ENCODE results near the gene PLA2G12B. TPM values are rescaled to one million over a fixed set of nuclear protein-coding genes. Genes with fewer than 3 reads are reported as not detected.
"Not testable (repeated sequence)": the region's sequence is repeated elsewhere in the genome, so short reads cannot be mapped to it uniquely, and the experiment has no call there.

The PLA2G12B gene, protein sequence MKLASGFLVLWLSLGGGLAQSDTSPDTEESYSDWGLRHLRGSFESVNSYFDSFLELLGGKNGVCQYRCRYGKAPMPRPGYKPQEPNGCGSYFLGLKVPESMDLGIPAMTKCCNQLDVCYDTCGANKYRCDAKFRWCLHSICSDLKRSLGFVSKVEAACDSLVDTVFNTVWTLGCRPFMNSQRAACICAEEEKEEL
- polyA plus RNA-seq (2013, experiment 1 of 2; ENCODE audit: insufficient read length): not detected
- not detected for polyA plus RNA-seq (2013, experiment 2 of 2; ENCODE audit: insufficient read length)

DNA sequence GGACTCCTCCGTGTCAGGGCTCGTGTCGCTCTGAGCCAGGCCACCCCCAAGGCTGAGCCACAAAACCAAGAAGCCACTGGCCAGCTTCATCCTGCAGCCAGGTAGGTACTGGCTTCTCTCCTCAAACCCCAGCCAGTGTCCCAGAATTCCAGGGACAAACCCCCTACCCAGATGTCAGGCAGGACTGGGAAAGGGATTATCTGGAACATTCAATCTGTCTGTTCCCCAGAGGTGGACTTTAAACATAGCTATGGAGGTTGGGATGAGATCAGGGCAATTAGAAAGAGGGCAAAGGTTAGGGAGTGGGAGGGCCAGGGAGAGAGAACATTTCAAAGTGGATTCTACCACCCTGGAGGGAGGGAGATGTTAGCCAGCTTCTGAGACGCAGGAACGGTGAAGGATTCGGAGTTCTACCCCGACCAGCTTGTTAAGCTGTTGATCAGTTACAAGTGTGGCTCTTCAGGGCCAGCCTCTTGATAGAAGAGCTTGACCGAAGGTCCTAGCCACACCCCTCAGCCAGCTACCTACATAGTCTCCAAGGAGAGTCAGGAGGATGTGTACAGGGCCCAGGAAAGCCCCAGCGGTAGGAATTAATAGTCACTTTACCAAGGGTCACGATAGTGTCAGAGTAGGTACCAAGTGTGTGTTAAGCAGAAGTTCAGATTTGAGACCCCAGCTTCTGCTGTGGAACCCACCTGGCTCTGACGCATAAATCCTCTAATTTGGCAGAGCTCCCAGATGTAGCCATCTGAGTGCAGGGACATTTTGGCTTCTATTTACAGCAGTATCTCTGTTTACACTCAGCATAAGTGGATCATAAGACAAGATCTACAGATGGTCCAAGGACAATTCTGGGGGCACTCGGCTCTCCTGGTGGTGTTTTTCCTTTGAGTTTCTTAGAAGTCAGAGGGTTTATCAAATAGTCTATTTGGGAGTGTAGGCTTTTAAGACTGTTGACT, at the start of gene PLA2G12B:
Gene PLA2G12B (minus strand): TSS at position 211 of the 959 bp plus-strand sequence. CDS start 121 bp downstream, at position 90.
- DNase-seq: no peak

DNA sequence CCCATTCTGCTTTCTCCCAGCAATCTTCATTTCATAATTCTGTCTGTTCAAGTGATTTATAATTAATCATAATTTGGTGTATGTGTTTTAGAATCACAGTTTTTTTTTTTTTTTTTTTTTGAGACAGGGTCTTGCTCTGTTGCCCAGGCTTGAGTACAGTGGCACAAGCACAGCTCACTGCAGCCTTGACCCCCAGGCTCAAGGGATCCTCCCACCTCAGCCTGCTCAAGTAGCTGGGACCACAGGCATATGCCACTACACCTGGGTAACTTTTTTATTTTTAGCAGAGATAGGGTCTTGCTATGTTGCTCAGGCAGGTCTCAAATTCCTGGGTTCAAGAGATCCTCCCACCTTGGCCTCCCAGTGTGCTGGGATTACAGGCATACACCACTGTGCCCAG, 49.2 kb upstream of the PLA2G12B start:
- DNase-seq: no peak

DNA sequence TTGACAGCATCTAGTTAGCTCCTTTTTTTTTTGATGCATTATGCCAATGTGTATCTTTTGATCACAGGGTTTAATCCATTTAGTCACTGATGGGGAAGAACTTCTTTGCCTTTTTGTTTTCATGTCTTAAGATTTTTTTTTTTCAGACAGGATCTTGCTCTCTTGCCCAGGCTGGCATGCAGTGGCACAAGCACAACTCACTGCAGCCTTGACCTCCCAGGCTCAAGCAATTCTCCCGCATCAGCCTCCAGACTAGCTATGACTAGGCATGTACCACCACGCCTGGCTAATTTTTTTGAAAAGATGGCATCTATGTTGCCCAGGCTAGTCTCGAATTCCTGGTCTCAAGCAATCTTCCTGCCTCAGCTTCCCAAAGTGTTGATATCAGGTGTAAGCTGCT, 46.4 kb upstream of the PLA2G12B start:
- DNase-seq: no peak

DNA sequence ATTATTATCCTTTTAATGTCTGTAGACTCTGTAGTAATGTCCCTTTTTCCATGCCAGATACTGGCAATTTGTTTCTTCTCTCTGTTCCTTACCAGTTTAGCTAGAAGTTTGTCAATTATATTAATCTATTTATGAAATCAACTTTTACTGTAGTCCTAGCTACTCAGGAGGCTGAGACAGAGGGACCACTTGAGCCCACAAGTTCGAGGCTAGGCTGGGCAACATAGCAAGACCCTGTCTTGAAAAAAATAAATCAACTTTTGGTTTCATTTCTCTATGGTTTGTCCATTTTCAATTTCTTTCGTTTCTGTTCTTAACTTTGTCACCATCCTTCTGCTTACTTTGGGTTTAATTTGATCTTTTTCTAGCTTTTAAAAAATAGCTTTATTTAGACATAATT, 42.5 kb upstream of the PLA2G12B start:
- no peak for DNase-seq

DNA sequence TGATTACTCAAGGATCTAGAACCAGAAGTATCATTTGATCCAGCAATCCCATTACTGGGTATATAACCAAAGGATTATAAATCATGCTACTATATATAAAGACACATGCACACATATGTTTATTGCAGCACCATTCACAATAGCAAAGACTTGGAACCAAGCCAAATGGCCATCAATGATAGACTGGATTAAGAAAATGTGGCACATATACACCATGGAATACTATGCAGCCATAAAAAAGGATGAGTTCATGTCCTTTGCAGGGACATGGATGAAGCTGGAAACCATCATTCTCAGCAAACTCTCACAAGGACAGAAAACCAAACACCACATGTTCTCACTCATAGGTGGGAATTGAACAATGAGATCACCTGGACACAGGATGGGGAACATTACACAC, 40.9 kb upstream of the PLA2G12B start:
- not testable (repeated sequence) for DNase-seq

DNA sequence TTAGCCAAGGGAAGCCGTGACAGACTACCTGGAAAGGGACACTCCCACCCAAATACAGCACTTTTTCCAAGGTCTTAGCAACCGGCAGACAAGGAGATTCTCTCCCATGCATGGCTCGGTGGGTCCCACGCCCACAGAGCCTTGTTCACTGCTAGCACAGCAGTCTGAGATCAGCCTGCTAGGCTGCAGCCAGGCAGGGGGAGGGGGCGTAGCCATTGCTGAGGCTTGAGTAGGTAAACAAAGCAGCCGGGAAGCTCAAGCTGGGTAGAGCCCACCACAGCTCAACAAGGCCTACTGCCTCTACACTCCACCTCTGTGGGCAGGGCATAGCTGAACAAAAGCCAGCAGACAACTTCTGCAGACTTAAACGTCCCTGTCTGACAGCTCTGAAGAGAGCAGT, 35.2 kb upstream of the PLA2G12B start:
- not testable (repeated sequence) for DNase-seq

DNA sequence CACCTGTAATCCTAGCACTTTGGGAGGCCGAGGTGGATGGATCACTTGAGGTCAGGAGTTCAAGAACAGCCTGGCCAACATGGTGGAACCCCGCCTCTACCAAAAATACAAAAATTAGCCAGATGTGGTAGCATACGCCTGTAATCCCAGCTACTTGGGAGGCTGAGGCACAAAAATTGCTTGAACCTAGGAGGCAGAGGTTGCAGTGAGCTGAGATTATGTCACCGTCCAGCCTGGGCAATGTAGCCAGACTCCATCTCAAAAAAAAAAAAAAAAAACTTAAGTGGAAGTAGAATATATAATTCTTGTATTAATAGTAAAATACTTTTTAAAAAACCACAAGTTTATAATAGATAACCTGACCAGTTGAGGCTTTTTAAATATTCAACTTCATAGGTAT, 30.0 kb upstream of the PLA2G12B start:
- DNase-seq: not testable (repeated sequence)

DNA sequence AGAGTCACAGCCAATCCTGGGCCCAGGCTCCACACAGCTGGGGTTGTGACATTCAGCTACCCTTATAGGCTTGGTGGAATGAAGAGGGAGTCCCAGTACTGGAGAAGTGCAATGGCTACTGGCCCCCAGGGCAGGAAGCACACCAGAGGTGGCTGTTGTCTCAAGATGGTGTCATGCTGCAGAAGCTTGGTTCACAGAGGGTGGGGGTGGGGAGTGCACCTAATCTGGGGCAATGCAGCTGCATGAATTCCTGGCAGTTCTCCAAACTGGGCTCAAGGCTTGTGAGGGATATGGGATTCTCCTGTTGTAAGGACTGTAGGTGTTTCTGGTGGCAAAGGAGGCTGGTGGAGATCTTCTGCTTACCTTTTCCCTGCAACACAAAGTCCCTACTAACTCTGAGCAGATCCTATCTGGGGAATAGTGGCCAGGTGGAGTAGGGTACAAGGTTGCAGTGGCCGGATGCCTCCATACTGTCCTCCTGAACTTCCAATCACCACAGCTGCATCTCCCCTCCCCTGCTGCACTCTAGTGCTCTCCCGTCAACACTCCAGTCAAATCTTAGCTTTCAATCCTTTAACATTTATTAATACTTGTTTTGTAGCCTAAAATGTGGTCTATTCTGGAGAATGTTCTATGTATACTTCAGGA, 27.4 kb upstream of the PLA2G12B start:
- peak; percentile 30 for DNase-seq

DNA sequence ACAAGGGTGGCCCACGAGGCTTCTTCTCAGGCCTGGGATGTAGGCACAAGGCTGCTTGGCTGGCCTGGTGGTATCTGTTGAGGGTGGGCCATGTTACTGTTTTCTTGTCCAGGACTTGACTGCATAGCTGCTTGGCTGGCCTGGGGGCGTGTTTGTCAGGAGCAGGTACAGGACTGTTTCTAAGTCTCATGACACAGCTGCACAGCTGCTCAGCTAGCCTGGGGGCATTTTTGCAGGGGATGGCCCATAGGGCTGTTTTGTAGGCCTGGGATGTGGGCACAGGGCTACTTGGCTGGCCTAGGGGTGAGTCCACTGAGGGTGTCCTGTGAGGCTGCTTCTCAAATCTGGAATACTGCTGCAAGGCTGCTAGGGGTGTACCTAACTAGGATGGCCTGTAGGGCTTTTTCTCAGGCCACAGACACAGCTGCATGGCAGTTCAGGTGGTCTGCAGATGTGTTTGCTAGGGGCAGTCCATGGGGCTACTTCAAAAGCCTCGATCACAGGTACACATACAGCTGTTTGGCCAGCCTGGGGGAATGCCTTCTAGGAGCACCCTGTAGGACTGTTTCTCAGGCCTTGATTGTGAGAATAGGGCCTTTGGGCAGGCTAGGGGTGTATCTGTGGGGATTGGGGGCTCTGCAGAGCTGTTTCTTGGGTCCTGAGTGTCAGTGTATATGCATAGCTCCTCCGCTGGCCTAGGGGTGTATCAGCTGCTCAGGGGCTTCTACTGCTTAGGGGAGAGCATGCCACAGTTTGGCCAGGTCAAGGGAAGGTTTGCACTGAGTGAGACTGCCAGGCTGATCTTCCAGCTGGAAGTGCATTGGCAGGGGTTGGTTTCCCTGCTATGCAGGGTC, 26.6 kb upstream of the PLA2G12B start:
- no peak for DNase-seq

DNA sequence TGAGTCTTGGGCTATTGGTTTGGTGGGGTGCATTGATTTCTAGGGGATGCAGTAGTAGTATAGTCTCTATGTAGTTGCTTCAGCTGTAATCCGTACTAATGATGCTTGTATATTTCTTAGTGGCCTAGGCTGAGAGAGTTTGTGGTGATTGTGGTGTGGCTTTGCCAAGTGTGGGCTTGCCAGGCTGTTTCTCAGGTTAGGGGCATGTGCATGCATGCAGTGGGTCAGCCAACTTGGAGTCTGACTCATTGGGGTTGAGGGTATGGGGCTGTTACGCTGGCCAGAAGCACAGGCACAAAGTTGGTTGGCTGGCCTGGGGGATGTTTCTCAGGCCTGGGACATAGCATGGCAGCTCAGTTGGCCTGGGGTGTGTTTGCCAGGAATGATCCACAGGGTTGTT, 25.7 kb upstream of the PLA2G12B start:
- no peak for DNase-seq

DNA sequence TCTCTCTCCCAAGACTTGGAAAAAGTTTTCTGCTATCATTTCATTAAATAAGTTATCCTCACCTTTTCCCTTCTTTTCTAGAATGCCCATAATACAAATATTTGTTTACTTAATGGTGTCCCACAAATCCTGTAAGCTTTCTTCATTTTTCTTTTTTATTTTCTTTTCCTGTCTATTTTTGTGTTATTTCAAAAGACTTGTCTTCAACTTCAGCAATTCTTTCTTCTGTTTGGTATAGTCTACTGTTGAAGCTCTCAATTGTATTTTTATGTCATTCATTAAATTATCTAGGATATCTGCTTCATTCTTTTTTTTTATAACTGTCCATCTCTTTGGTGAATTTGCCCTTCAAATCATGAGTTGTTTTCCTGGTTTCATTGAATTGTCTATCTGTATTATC, 25.1 kb upstream of the PLA2G12B start:
- no peak for DNase-seq

DNA sequence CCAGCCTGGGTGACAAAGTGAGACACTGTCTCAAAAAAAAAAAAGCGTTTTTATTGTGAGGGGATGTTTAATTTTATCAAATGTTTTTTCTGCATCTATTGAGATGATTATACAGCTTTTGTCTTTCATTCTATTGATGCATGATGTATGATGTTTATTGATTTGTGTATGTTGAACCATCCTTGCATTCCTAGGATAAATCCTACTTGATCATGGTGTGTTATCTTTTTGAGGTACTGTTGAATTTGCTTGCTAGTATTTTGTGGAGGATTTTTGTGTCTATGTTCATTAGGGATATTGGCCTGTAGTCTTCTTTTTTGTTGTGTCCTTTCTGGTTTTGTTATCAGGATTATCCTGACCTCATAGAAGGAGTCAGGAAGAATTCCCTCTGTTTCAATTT, 22.3 kb upstream of the PLA2G12B start:
- no peak for DNase-seq

DNA sequence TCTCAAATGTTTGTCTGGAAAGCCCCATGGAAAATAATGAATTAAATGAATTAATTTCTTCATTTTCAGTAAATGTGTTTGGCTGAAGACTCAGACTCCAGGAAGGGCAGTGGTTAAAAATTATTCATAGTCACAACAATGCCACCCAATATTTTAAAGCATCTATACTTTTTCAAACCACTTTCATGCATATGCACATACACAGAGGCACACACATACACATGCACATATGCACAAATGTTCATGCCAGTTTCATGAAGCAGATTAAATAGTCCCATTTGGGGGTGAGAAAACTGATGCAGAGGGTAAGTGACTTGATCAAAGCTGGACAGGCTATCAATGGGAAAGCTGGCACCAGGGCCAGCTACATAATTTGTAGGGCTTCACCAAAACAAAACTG, 1.4 kb upstream of the PLA2G12B start:
- no peak for DNase-seq

DNA sequence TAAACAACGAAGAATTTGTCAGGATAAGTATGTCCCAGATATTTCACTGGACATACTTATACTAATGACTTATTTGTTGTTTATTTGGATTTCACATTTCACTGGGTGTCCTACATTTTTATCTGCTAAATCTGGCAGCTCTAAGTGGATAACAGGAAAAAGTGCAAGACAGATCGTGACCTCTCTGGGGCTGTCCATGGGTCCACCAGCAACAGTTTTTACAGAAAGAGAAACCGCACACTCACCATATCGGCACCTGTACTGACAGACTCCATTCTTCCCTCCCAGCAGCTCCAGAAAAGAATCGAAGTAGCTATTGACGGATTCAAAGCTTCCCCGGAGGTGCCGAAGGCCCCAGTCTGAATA, 393 bp downstream of the PLA2G12B start:
- DNase-seq: no peak

DNA sequence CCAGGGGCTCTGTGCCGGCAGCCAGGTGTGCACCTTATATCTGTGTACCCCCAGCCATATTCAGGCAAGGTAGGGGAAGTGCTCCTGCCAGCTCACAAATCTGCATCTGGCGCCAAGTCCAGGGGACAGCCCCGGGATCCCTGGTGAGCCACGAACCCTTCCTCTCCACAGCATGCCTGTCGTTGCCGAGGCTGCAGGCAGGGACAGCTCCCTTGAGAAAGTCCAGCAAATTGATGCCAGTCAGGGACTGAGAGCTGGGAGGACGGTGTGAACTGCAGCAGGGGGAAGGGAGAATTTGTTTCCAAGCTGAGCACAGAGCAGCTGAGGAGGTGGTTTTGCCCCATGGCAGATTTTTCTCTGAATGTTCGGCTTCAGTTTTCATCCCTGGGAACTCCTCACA, 919 bp downstream of the PLA2G12B start:
- peak; percentile 3 for DNase-seq

DNA sequence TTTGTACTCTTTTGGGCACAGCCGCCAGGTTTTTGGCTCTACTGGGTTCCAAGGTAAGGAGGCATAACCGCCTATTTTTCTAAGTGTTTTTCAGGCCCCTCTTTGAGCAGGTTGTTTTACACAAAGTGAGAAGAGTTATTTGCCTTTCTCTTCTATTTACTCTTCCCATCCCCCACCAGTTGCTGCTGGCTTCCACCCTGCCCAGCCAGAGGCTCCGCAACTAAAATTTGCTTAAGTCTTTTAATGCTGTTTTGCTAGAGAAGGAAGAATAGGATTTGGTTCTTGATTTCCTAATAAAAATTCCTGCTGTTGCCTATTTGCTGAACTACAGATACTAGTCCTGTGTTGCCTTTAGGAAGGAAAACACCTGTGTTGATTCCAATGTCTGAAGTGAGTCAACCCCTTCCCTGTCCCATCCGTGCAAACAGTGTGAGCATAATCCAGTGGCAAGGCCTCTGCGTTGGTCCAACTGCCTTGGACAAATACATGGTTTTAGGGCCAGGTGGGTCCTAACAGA, 1.9 kb downstream of the PLA2G12B start:
- DNase-seq: no peak

DNA sequence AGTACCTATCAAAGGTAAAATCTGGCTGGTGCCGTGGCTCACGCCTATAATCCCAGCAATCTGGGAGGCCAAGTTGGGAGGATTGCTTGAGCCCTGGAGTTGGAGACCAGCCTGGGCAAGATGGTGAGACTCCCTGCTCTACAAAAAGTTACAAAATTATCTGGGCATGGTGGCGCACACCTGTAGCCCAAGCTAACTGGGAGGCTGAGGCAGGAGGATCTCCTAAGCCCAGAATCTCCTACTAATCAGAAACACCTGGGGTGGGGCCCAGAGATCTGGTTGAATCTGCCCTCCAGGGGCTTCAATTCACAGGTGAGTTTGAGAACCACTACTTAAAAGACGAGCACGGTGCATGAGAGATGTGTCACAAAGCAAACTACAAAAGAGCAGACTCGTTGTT, 2.4 kb downstream of the PLA2G12B start:
- no peak for DNase-seq

DNA sequence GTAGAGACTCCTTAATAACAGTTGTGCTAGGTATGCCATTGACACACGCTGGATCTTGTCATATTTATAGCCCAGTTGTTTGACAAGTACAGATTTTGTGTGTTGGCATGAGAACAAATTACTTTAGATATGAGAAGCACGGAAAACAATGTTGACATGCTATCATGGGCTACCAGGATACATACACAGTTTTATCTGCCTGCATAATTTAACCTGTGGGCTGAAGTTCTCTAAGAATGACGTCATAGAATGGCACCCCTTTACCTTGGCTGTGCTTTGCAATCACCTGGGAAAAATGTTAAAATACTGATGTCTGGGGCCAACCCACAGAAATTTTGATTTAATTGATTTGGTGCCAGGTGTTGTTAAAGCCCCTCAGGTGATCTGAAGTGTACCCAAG, 2.8 kb downstream of the PLA2G12B start:
- DNase-seq: no peak

DNA sequence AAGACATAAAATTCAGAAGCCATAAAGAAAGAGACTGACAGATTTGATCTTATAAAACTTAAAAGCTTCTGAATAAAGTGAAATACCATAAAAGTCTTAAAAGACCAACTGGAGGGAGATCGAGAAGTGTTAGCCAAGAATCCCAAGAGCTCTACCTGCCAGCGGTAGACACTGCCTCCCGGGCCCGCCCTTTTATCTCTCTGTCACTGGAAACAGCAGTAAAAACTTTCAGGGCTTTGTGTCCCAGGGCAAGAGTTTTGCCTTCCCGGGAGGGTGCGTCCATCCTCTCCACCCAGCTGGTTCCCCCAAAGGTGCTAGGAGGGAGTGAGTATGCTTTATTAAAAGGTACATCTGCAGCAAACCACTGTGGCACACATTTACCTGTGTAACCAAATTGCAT, 5.8 kb downstream of the PLA2G12B start:
- DNase-seq: no peak

DNA sequence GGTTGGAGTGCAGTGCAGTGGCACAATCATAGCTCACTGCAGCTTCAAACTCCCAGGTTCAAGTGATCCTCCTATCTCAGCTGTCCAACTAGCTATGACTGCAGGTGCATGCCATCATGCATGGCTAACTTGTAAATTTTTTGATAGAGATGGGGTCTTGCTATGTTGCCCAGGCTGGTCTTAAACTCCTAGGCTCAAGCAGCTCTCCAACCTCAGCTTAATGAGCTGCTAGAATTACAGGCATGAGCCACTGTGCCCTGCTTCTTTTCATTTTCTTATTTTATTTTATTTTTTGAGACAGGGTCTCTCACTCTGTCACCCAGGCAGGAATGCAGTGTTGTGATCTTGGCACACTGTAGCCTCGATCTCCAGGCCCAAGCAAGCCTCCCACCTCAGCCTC, 7.6 kb downstream of the PLA2G12B start:
- no peak for DNase-seq

DNA sequence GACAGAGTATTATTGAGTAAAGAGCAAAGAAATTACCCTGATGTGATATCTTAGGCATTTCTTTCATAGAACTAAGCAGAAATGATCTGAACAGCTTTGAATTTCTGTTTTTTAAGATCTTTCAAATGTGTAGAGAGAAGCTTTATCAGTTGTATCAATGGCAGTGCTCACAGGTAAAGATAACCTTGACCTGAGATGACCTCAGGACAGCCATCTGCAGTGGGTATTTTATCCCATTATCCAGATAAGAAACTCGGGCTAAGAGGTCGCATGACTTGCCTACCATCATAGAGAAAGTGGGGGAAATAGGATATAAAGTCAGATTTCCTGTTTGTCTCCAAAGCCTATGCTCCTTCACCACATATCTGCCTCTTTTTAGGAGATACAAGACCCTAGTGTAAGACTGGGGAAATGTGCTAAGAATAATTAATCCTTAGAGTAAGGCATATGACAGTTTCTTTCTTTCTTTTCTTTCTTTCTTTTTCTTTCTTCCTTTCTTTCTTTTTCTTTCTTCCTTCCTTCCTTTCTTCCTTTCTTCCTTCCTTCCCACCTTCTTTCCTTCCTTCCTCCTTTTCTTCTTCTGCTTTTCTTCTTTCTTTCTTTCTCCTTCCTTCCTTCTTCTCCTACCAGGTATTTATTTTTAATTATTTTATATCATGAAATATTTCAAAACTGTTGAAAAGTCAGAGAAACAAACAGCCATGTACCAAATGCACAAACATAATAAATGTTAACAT, 10.9 kb downstream of the PLA2G12B start:
- no peak for DNase-seq

Measured in fibroblast of skin of back (primary cell).